ENCODE results near the gene DNM3.

DNM3 gene

GRCh38 chr1:172404121-172404520 lies 562.8 kb downstream of the DNM3 start:
- DNase-seq (ENCODE audit: low read depth), result no peak
- no peak overlapping the region for H3K4me3 ChIP-seq (ENCODE audit: low read length)
- TF ChIP-seq CTCF (conservative IDR thresholded peaks at IDR 0.05; ENCODE audit: low read depth, low read length), result no peak

DNA sequence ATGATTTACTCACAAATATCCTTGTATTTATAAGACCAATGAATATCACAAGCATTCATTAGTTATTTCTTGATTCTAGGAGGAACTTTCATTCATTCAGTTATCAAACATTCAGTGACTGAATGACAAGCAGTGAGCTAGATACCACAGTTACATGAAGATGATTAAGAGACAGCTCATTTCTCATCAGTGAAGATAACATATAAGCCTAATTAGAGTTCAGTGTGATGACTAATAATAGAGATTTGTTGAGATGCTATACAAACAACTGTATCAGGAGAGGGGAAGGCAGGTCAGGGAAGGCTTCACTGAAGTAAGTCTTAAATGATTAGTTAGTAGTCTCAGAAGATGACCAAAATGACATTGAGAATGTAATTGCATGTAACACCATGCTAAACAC lies 564.6 kb downstream of the DNM3 start:
- no peak overlapping the region for H3K4me3 ChIP-seq (ENCODE audit: low read length)
- TF ChIP-seq CTCF (conservative IDR thresholded peaks at IDR 0.05; ENCODE audit: low read depth, low read length), result no peak
- no peak for DNase-seq (ENCODE audit: low read depth)

GRCh38 chr1:172406968-172407367 lies 565.7 kb downstream of the DNM3 start:
- no peak for TF ChIP-seq CTCF (conservative IDR thresholded peaks at IDR 0.05; ENCODE audit: low read depth, low read length)
- no peak for DNase-seq (ENCODE audit: low read depth)
- H3K4me3 ChIP-seq (ENCODE audit: low read length), result no peak overlapping the region

GRCh38 chr1:172408958-172409357 lies 567.7 kb downstream of the DNM3 start:
- no peak for DNase-seq (ENCODE audit: low read depth)
- no peak overlapping the region for H3K4me3 ChIP-seq (ENCODE audit: low read length)
- TF ChIP-seq CTCF (conservative IDR thresholded peaks at IDR 0.05; ENCODE audit: low read depth, low read length), result no peak

DNA sequence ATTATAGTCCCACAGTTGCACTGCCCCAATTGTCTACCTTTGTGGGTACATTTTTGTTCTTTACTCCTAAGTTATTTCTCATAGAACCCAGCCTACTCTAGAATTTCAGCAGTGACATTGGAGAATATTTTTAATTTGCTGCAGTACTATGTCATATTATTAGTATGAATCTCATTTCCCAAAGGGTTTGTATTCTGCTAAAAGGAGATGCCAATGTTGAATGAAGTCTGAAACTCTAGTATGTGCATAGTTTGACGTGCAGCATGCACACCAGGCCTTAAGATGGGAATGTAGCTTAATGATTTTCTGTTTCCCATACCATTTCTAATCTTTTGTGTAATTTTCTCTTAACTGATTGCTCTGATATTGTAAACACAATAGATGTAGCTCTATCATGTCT lies 568.7 kb downstream of the DNM3 start:
- no peak for TF ChIP-seq CTCF (conservative IDR thresholded peaks at IDR 0.05; ENCODE audit: low read depth, low read length)
- no peak overlapping the region for H3K4me3 ChIP-seq (ENCODE audit: low read length)
- DNase-seq (ENCODE audit: low read depth), result no peak

GRCh38 chr1:172411791-172412338 lies 570.6 kb downstream of the DNM3 start:
- H3K4me3 ChIP-seq (ENCODE audit: low read length), result no peak overlapping the region
- DNase-seq (ENCODE audit: low read depth), result no peak
- no peak for TF ChIP-seq CTCF (conservative IDR thresholded peaks at IDR 0.05; ENCODE audit: low read depth, low read length)

- no peak for TF ChIP-seq CTCF (conservative IDR thresholded peaks at IDR 0.05; ENCODE audit: low read depth, low read length)
- no peak overlapping the region for H3K4me3 ChIP-seq (ENCODE audit: low read length)
- no peak for DNase-seq (ENCODE audit: low read depth)
These were observed 573.0 kb downstream of the DNM3 start for GRCh38 chr1:172414331-172414730.
